GM23338 (cell line): Measurements from ENCODE around the gene MORN3.

Experiments
- ZNF114 ChIP-seq: fragments of 250-450 bp; sonication (Bioruptor Pico); IDR thresholded peaks from 2 replicates; pipeline ENCODE4 v1.5.0; 2020; ENCODE audit warnings: mild to moderate bottlenecking, moderate library complexity
- TF ChIP-seq, protein P1 (sequence below), 2 experiments: fragments of 200-600 bp in 1 of 2; sonication (generic) in 1 of 2; conservative IDR thresholded peaks; 2 replicates each; pipeline versions ENCODE4 v1.5.1 to v1.6.1; 2016 to 2017; ENCODE audit warnings: antibody characterized with exemption in 2 of 2, low read depth in 2 of 2, mild to moderate bottlenecking in 2 of 2, moderate library complexity in 1 of 2

DNA sequence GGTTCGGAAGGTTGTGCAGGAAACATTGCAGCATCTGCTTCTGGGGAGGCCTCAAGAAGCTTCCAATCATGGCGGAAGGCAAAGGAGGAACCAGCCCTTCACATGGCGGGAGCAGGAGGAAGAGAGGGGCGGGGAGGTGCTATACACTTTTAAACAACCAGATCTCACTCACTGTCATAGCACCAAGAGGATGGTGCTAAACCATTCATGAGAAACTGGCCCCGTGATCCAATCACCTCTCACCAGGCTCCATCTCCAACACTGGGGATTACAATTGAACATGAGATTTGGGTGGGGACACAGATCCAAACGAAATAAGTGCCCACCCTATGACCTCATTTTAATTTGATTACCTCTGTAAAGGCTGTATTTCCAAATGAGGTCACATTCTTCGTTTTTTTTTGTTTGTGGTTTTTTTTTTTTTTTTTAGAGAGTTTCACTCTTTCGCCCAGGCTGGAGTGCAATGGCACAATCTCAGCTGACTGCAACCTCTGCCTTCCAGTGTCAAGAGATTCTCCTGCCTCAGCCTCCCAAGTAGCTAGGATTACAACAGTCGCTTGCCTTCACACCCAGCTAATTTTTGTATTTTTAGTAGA lies 54.5 kb downstream of the MORN3 start:
- no peak for TF ChIP-seq ZNF114 (CRISPR knock-in tag)
- TF ChIP-seq, protein P1, sequence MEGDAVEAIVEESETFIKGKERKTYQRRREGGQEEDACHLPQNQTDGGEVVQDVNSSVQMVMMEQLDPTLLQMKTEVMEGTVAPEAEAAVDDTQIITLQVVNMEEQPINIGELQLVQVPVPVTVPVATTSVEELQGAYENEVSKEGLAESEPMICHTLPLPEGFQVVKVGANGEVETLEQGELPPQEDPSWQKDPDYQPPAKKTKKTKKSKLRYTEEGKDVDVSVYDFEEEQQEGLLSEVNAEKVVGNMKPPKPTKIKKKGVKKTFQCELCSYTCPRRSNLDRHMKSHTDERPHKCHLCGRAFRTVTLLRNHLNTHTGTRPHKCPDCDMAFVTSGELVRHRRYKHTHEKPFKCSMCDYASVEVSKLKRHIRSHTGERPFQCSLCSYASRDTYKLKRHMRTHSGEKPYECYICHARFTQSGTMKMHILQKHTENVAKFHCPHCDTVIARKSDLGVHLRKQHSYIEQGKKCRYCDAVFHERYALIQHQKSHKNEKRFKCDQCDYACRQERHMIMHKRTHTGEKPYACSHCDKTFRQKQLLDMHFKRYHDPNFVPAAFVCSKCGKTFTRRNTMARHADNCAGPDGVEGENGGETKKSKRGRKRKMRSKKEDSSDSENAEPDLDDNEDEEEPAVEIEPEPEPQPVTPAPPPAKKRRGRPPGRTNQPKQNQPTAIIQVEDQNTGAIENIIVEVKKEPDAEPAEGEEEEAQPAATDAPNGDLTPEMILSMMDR (conservative IDR thresholded peaks at IDR 0.05; ENCODE audit: low read depth in 2 of 2), result no peak
